Measurements from ENCODE around the gene RFX4. TPM values are rescaled to one million over a fixed set of nuclear protein-coding genes. Genes with fewer than 3 reads are reported as not detected.

The RFX4 gene
- total RNA-seq, 1 donor from 2014 or later: not detected

- Histone ChIP-seq H3K4me1 (no peaks in the 10 kb centered on the region), H3K9me3 (replicated peaks) (no peaks in the 10 kb centered on the region), H3K27ac (replicated peaks) (no peak overlapping the region), H3K27me3 (ENCODE audit: low read depth) (peaks cover 66% of the 10 kb centered on the region), H3K4me3 (no peak overlapping the region), H3K36me3 (no peaks in the 10 kb centered on the region)
- intact Hi-C loops (cut with micrococcal nuclease): no loop called here
- TF ChIP-seq CTCF (IDR thresholded peaks at IDR 0.05; ENCODE audit: borderline replicate concordance): no peak
- no peak for DNase-seq
Observed at GRCh38 chr12:106566771-106567170, 16.0 kb upstream of the RFX4 start.

GRCh38 chr12:106573239-106573638 is 9.6 kb upstream of the RFX4 start:
- intact Hi-C loops (cut with micrococcal nuclease): no loop called here

GRCh38 chr12:106576848-106577247 is 6.0 kb upstream of the RFX4 start:
- TF ChIP-seq CTCF (IDR thresholded peaks at IDR 0.05; ENCODE audit: borderline replicate concordance): no peak
- DNase-seq: no peak
- no peak overlapping the region for H3K27ac ChIP-seq (replicated peaks)
- no peak overlapping the region for H3K4me3 ChIP-seq
- no peaks in the 10 kb centered on the region for H3K9me3 ChIP-seq (replicated peaks)
- H3K4me1 ChIP-seq: peaks cover 16% of the 10 kb centered on the region
- H3K36me3 ChIP-seq: no peaks in the 10 kb centered on the region
- peaks cover 89% of the 10 kb centered on the region for H3K27me3 ChIP-seq (ENCODE audit: low read depth)
- intact Hi-C loops (cut with micrococcal nuclease): no loop called here

More at GRCh38 chr12:106573239-106573638, 9.6 kb upstream of the RFX4 start:
- Histone ChIP-seq H3K9me3 (replicated peaks) (no peaks in the 10 kb centered on the region), H3K4me1 (no peaks in the 10 kb centered on the region), H3K27ac (replicated peaks) (no peak overlapping the region), H3K4me3 (no peak overlapping the region), H3K27me3 (ENCODE audit: low read depth) (peaks cover 62% of the 10 kb centered on the region), H3K36me3 (no peaks in the 10 kb centered on the region)
- no peak for TF ChIP-seq CTCF (IDR thresholded peaks at IDR 0.05; ENCODE audit: borderline replicate concordance)
- DNase-seq: no peak

- intact Hi-C loops (cut with micrococcal nuclease): no loop called here
- Histone ChIP-seq H3K4me3 (peak overlapping the region; percentile 61), H3K27ac (replicated peaks) (no peak overlapping the region), H3K9me3 (replicated peaks) (no peaks in the 10 kb centered on the region), H3K36me3 (no peaks in the 10 kb centered on the region), H3K4me1 (peaks cover 55% of the 10 kb centered on the region), H3K27me3 (ENCODE audit: low read depth) (peaks cover 100% of the 10 kb centered on the region)
- no peak for TF ChIP-seq CTCF (IDR thresholded peaks at IDR 0.05; ENCODE audit: borderline replicate concordance)
- no peak for DNase-seq
Observed at GRCh38 chr12:106580671-106581508, 1.9 kb upstream of the RFX4 start.

GRCh38 chr12:106581543-106582248 is 1.1 kb upstream of the RFX4 start:
- Histone ChIP-seq H3K36me3 (no peaks in the 10 kb centered on the region), H3K4me3 (peak overlapping the region; percentile 61), H3K4me1 (peaks cover 63% of the 10 kb centered on the region), H3K9me3 (replicated peaks) (no peaks in the 10 kb centered on the region), H3K27me3 (ENCODE audit: low read depth) (peaks cover 100% of the 10 kb centered on the region), H3K27ac (replicated peaks) (no peak overlapping the region)
- no peak for DNase-seq
- no peak for TF ChIP-seq CTCF (IDR thresholded peaks at IDR 0.05; ENCODE audit: borderline replicate concordance)
- intact Hi-C loops (cut with micrococcal nuclease): no loop called here
